ENCODE results near the gene PIR.
A peak's percentile ranks its signal among the peaks of the same experiment; 100 is the strongest.

PIR gene

DNA sequence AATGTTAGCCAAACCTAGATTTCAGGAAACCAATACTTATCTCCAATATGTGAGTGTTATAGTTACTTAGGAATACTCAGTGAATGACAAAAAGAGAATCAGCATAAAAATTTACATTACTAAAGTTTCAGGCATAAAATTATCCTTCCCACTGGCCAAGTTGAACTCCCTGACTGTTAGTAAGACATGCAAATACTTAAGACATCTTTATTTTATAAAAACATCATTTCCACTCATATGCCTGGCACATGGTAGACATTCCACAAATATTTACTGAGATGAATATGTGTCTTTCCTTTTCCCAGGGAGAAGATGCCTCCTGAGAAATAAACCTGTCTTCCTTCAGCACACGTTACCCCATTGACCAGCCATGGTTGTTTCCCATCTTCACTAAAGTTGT, 116.2 kb downstream of the PIR start:
- TF ChIP-seq ZNF274 (IDR thresholded peaks at IDR 0.05; ENCODE audit: low read depth, low read length), result no peak
- no peak overlapping the region for H3K4me3 ChIP-seq (ENCODE audit: low read length)

DNA sequence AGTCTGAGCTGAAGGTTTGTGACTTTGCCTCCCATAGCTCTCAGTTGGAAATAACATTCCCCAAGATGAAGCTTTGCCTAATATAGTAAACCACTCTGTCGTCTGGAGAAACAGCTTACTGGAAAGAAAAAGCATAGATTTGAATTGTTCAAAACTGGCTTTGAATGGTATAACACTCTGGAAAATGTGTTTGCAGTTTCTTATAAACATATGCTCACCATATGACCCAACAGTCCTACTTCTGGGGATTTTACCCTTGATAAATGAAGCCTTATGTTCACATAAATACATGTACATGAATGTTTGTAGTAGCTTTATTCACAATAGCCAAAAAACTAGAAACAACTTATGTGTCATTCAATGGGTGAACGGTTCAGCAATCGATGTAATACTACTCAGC, 119.2 kb downstream of the PIR start:
- H3K4me3 ChIP-seq (ENCODE audit: low read length), result no peak overlapping the region
- TF ChIP-seq ZNF274 (IDR thresholded peaks at IDR 0.05; ENCODE audit: low read depth, low read length), result no peak

DNA sequence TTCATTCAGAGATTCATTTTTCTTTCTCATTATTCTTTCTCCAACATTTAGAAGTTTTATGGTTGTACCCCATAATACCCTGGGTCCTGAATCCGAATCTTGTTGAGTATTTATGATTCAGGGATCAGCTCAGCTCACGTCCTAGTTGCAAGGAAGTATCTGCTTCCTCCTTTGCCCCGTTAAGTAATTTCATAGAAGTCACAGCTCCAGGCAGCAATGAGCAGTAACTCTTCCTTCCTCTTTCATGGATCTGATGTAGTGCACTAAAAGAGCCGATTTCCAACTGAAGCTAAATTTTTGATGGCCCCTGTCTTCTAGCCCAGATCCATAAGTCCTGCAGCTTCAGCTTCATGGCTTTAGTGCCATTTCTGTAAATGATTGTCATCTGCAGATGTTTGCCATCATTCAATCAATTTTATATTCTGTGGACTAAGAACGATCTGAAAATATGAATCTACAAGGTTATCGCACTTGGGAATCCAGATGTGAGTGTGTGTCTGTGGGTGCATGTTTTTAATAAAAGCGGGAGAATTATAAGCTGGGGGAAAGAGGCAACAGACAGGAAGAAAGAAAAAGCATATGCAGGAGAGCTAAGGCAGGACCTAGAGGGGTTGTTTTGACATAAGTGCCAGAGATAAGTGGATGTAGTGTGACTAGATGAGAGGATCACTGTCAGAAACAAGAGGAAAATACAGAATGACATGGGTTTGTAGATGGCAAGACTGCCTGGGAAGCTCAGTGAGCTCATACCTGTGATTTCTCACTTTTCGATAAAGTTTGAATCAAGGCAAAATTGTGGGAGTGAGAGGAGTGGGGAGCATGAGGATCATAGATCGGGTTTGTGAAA, 126.4 kb downstream of the PIR start:
- no peak for TF ChIP-seq ZNF274 (IDR thresholded peaks at IDR 0.05; ENCODE audit: low read depth, low read length)
- H3K4me3 ChIP-seq (ENCODE audit: low read length), result no peak overlapping the region

DNA sequence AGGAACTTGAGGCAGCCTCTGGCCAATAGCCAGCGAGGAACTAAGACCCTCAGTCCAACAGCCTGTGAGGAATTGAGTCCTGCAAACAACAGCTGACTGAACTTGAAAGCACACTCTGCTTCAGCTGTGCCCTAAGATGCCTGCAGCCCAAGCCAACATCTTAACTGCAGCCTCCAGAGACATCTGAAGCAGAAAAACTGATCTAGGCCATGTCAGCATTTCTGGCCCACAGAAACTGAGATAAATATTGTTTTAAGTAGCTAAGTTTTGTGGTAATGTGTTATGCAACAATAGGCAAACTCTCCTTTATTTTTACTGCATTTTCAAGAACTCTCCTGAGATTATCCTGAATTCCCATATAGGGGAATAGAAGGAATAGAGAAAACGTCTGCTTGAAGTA, 133.4 kb downstream of the PIR start:
- no peak for TF ChIP-seq ZNF274 (IDR thresholded peaks at IDR 0.05; ENCODE audit: low read depth, low read length)
- no peak overlapping the region for H3K4me3 ChIP-seq (ENCODE audit: low read length)

DNA sequence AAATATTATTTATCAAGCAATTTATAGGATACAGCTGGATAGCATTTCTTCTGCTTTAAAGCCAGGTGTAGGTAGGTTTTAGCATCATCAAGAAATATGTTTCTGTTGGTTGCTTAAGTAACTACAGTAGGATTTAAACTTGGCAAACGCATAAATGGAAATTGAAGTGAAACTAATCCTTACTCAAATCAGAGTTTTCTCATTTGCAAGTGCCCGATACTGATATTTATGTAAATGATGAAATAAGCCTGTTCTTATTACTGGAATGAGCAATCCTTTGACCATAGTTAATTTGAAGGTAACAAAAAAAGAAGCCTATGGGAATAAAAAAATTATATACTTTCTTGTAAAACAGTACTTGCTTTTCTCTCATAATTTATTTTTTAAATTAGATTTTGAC, 134.6 kb downstream of the PIR start:
- no peak overlapping the region for H3K4me3 ChIP-seq (ENCODE audit: low read length)
- no peak for TF ChIP-seq ZNF274 (IDR thresholded peaks at IDR 0.05; ENCODE audit: low read depth, low read length)

DNA sequence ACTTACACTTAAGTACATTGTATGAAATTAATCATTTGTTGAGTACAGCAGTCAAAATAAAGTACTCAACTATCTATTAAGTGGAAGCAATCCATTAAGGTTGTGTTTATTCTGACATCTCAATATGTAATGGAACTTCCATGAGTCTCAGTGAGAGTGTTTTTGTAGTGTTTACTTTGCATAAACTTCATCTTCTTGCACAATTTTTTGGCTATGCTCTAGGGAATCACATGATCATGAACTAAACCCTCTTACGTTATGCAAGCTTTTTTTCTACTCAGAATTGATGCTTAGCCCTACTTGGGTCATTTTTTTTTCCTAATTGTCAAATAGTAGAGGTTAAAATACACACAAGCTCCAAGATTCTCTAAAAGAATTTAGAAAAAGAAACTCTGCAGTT, 136.7 kb downstream of the PIR start:
- H3K4me3 ChIP-seq (ENCODE audit: low read length), result no peak overlapping the region
- TF ChIP-seq ZNF274 (IDR thresholded peaks at IDR 0.05; ENCODE audit: low read depth, low read length), result no peak

DNA sequence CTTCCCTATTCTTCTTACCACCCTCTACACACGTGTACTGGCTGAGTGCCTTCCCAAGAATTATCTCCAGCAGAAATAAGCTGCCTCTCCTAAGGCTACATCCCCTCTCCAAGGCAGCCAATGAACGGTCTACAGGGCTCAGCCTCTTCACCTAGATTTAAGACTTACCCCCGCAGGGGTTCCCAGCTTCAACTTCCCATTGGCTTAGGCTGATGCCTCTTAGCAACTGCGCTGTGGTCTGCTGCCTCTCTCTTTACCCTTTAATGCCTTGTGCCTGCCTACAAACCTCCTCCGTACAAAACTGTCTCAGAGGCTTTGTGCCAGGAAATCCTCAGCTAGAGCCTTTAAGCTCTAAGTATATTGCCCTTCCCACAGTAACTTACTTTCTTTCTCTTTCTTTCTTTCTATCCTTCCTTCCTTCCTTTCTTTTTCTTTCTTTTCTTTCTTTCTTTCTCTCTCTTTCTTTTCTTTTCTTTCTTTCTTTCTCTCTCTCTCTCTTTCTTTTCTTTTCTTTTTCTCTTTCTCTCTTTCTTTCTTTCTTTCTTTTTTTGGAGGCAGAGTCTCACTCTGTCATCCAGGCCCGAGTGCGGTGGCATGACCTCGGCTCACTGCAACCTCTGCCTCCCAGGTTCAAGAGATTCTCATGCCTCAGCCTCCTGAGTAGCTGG, 142.7 kb downstream of the PIR start:
- TF ChIP-seq ZNF274 (IDR thresholded peaks at IDR 0.05; ENCODE audit: low read depth, low read length), result no peak
- no peak overlapping the region for H3K4me3 ChIP-seq (ENCODE audit: low read length)

DNA sequence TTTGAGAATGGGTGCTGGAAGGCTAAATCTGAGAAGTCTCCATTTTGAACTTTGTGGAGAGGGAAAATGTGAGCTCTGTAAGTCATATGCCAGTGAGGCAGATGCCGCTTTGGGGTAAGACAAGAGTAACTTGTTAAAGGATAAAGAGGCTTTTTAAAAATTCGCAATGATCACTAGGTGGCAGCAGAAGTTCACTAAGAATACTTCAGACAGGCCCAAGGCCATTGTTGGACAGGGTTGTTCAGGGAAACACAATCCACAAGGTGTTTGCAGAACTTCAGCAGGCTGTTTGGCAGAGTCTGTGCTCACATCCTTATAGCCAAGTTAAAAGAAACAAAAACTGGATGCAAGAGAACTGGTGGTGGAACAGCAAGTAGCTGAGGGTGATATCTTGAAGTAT, 144.1 kb downstream of the PIR start:
- no peak overlapping the region for H3K4me3 ChIP-seq (ENCODE audit: low read length)
- no peak for TF ChIP-seq ZNF274 (IDR thresholded peaks at IDR 0.05; ENCODE audit: low read depth, low read length)

DNA sequence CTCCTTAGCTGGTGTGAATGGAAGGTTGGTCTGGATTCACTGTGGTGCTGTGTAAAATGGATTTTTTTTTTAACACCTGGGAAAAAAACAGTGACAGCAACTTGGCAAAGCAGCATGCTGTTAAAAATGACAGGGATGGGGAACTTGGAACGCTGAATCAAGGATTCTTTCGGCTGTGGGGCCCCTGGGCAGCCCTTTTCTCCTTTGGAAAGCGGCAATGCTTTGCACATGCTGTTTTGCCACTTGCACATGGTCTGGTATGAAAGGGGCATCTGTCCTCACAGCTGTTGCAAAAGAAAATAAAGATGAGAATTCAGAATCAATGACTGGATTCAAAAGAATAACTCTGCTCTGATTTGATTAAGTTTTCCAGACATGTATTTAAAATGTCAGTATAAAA, 147.2 kb downstream of the PIR start:
- no peak overlapping the region for H3K4me3 ChIP-seq (ENCODE audit: low read length)
- no peak for TF ChIP-seq ZNF274 (IDR thresholded peaks at IDR 0.05; ENCODE audit: low read depth, low read length)

DNA sequence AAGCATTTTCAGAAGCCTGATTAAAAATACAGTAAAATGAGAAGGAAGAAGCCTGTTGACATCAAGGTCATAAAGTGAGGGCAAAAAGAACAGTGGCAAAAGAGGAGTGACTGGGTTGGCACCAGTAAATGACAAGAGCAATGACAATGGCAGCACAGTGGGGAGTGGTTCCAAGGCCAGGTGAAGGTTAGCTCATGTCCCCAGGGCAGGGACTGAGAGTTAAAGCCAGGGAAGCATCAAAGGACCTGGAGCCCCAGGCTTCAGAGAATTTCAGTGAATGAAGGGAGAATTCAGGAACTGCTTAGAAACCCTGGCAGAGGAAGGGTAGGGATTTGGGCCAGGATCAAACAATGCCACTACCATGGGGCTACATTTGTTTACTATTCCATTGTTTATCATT, 149.0 kb downstream of the PIR start:
- H3K4me3 ChIP-seq (ENCODE audit: low read length), result no peak overlapping the region
- no peak for TF ChIP-seq ZNF274 (IDR thresholded peaks at IDR 0.05; ENCODE audit: low read depth, low read length)

DNA sequence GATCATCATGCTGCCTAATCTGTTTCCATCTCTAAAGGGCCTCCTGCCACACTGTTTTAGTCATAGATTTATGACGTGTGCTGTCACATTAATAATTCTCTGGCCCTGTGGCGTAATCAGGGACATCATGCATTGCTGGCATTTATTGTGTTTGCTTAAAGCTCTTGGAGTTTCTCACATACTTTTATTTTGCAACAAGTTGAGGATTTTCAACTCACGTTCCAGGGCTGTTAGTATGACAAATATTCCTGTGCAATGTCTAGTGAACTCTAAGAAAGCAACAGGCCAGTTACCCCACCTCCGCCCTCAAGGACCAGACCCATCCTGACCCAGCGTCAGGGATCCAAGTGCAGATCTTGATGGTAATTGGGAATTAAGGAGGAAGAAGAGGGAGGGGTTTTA, 150.1 kb downstream of the PIR start:
- no peak for TF ChIP-seq ZNF274 (IDR thresholded peaks at IDR 0.05; ENCODE audit: low read depth, low read length)

DNA sequence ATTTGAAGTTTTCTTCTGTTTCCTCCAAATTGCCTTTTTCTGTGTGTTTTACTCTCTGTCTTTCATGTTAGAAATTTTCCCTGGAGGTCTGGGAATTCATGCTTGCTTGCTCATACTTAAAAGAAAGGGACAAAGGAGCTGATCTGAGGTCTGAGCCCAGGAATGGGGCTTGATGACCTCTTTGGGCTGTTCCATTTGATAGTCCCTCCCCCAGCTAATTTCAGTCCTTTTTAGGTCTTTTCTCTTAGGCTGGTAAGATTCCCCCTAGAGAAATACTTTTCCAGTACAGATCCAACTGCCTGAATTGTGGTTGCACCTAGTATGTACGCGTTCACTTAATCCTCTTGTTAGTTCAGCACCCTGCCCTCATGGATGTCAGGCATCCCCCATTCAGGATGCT, 152.3 kb downstream of the PIR start:
- TF ChIP-seq ZNF274 (IDR thresholded peaks at IDR 0.05; ENCODE audit: low read depth, low read length), result no peak
- H3K4me3 ChIP-seq (ENCODE audit: low read length), result no peak overlapping the region

More for the DNA sequence above, 150.1 kb downstream of the PIR start:
- no peak overlapping the region for H3K4me3 ChIP-seq (ENCODE audit: low read length)

DNA sequence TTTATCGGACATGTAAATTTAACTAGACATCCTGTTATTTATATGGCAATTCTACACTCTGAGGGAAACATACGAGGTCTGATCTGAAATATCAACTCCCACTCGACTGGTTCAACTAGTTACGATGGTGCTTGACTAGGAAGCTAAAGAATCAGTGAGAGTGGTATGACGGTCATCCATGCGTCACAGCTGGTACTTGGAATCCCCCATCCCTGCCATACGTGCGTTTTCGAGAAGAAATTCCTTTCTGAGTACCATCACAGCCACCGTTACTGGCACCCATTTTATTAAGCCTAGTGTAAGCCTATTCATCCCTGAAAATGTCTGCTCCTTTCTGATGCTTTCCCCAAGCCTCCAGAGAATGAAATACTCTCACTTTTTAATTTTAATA, 157.1 kb downstream of the PIR start:
- peak overlapping the region; percentile 64 for H3K4me3 ChIP-seq (ENCODE audit: low read length)
- TF ChIP-seq ZNF274 (IDR thresholded peaks at IDR 0.05; ENCODE audit: low read depth, low read length), result no peak

DNA sequence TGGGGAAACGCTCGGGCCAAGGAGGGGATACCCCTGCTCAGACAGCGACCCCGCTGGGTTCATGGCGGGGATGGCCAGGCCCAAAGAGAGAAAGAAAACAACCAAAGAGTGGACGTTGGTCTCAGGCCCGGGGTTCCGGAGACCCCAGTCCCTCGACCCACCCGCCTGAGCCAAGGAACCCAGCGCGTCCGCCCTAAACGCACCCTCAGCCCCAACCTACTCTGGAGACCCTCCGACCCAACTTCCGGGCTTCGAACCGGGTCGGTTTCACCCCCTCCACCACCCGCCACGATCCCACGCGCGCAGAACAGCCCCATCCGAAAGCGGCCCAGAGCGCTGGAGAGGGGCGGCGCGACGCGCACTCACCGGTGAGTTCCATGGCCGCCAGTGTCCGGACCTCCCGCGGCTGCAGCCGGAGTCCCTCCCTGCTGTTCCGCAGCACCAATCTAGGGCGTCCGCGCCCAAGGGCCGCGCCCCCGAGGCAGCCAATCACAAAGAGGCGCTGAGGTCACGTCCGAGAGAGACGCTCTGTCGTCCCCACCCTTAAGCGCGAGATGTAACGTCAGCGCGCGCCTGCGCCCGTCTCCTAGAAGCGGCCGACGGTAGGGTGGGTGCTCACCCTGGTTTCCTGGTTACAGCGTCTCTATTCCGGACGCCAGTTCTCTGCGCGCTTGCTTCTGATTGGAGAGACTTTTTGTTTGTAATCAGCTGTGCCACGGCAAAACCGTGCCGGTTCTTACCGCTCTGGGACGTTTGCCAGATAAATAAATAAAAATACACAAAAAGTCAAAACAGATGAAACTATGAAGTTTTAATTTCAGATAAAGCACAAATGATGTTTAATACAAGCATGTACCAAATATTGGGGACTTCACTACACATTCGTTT, 157.8 kb downstream of the PIR start, which contains the start of gene PIGA:
PIGA (minus strand) TSS at position 389 of the 888 bp plus-strand sequence. CDS start 3,593 bp downstream, outside the sequence.
- peak within 1 kb of the TSS; percentile 74 for H3K4me3 ChIP-seq (ENCODE audit: low read length)
- no peak for TF ChIP-seq ZNF274 (IDR thresholded peaks at IDR 0.05; ENCODE audit: low read depth, low read length)
